ENCODE results near the gene SEH1L. TPM values are rescaled to one million over a fixed set of nuclear protein-coding genes. Genes with fewer than 3 reads are reported as not detected.

SEH1L gene
- total and polyA plus RNA-seq, 2 donors (not counting 1 experiment from before 2014, with no cell fraction given) = 40.6 to 56.0 TPM

GRCh38 chr18:12934454-12935071 is 13.2 kb upstream of the SEH1L start:
- H3K27me3 ChIP-seq (ENCODE audit: control insufficient read depth, insufficient read depth, low read length) = no peaks in the 10 kb centered on the region
- H3K36me3 ChIP-seq (ENCODE audit: control insufficient read depth, insufficient read depth, low read length) = no peaks in the 10 kb centered on the region
- H3K27ac ChIP-seq (ENCODE audit: insufficient read depth, low read length) = no peak overlapping the region
- H2AFZ ChIP-seq (ENCODE audit: low read length) = no peak overlapping the region
- H3K4me1 ChIP-seq (ENCODE audit: control insufficient read depth, extremely low read depth, insufficient read depth, low read length) = no peaks in the 10 kb centered on the region
- no peaks in the 10 kb centered on the region for H3K9me3 ChIP-seq (ENCODE audit: control insufficient read depth, insufficient read depth, low read depth, low read length)
- no peaks in the 10 kb centered on the region for H3K79me2 ChIP-seq (ENCODE audit: control insufficient read depth, insufficient read depth, low read length)
- TF ChIP-seq CTCF (conservative IDR thresholded peaks at IDR 0.05 in 1 of 2, IDR thresholded peaks at IDR 0.05 in 1 of 2; ENCODE audit: low read depth in 1 of 2, low read length in 2 of 2) = peak; percentile 98
- TF ChIP-seq EZH2 (IDR thresholded peaks at IDR 0.05; ENCODE audit: low read length, missing control alignments) = no peak
- peak; percentile 78 to 85 for DNase-seq (ENCODE audit: low read depth in 2 of 2)
- no peak overlapping the region for H3K9ac ChIP-seq (ENCODE audit: insufficient read depth, low read length)
- H3K4me3 ChIP-seq (replicated peaks in 1 of 4; ENCODE audit: control extremely low read depth in 1 of 4, insufficient read depth in 1 of 4, low read depth in 3 of 4, low read length in 4 of 4) = no peak overlapping the region
- no peaks in the 10 kb centered on the region for H4K20me1 ChIP-seq (ENCODE audit: control insufficient read depth, extremely low read depth, insufficient read depth, low read length)
- H3K4me2 ChIP-seq (ENCODE audit: extremely low read depth, insufficient read depth, low read length) = peak overlapping the region; percentile 9

- H3K27me3 ChIP-seq (ENCODE audit: control insufficient read depth, insufficient read depth, low read length) = no peaks in the 10 kb centered on the region
- no peak overlapping the region for H3K9ac ChIP-seq (ENCODE audit: insufficient read depth, low read length)
- H3K36me3 ChIP-seq (ENCODE audit: control insufficient read depth, insufficient read depth, low read length) = no peaks in the 10 kb centered on the region
- H3K4me3 ChIP-seq (replicated peaks in 1 of 4; ENCODE audit: control extremely low read depth in 1 of 4, insufficient read depth in 1 of 4, low read depth in 3 of 4, low read length in 4 of 4) = no peak overlapping the region
- no peak overlapping the region for H2AFZ ChIP-seq (ENCODE audit: low read length)
- no peaks in the 10 kb centered on the region for H3K4me1 ChIP-seq (ENCODE audit: control insufficient read depth, extremely low read depth, insufficient read depth, low read length)
- no peaks in the 10 kb centered on the region for H4K20me1 ChIP-seq (ENCODE audit: control insufficient read depth, extremely low read depth, insufficient read depth, low read length)
- no peaks in the 10 kb centered on the region for H3K9me3 ChIP-seq (ENCODE audit: control insufficient read depth, insufficient read depth, low read depth, low read length)
- no peak overlapping the region for H3K27ac ChIP-seq (ENCODE audit: insufficient read depth, low read length)
- no peaks in the 10 kb centered on the region for H3K79me2 ChIP-seq (ENCODE audit: control insufficient read depth, insufficient read depth, low read length)
- DNase-seq (ENCODE audit: low read depth in 2 of 2) = no peak
- no peak overlapping the region for H3K4me2 ChIP-seq (ENCODE audit: extremely low read depth, insufficient read depth, low read length)
- TF ChIP-seq CTCF (conservative IDR thresholded peaks at IDR 0.05 in 1 of 2, IDR thresholded peaks at IDR 0.05 in 1 of 2; ENCODE audit: low read depth in 1 of 2, low read length in 2 of 2) (no peak), EZH2 (IDR thresholded peaks at IDR 0.05; ENCODE audit: low read length, missing control alignments) (no peak)
These were observed 8.6 kb upstream of the SEH1L start for GRCh38 chr18:12939162-12939561.

- Histone ChIP-seq H3K79me2 (ENCODE audit: control insufficient read depth, insufficient read depth, low read length) (no peaks in the 10 kb centered on the region), H3K9ac (ENCODE audit: insufficient read depth, low read length) (no peak overlapping the region), H4K20me1 (ENCODE audit: control insufficient read depth, extremely low read depth, insufficient read depth, low read length) (no peaks in the 10 kb centered on the region), H3K27me3 (ENCODE audit: control insufficient read depth, insufficient read depth, low read length) (no peaks in the 10 kb centered on the region), H3K36me3 (ENCODE audit: control insufficient read depth, insufficient read depth, low read length) (no peaks in the 10 kb centered on the region), H2AFZ (ENCODE audit: low read length) (no peak overlapping the region), H3K4me2 (ENCODE audit: extremely low read depth, insufficient read depth, low read length) (no peak overlapping the region), H3K27ac (ENCODE audit: insufficient read depth, low read length) (no peak overlapping the region), H3K4me1 (ENCODE audit: control insufficient read depth, extremely low read depth, insufficient read depth, low read length) (peaks cover 5% of the 10 kb centered on the region), H3K9me3 (ENCODE audit: control insufficient read depth, insufficient read depth, low read depth, low read length) (no peaks in the 10 kb centered on the region), H3K4me3 (replicated peaks in 1 of 4; ENCODE audit: control extremely low read depth in 1 of 4, insufficient read depth in 1 of 4, low read depth in 3 of 4, low read length in 4 of 4) (no peak overlapping the region)
- DNase-seq (ENCODE audit: low read depth in 2 of 2) = peak in 1 of 2 donors; percentile 51
- no peak for TF ChIP-seq CTCF (conservative IDR thresholded peaks at IDR 0.05 in 1 of 2, IDR thresholded peaks at IDR 0.05 in 1 of 2; ENCODE audit: low read depth in 1 of 2, low read length in 2 of 2)
- no peak for TF ChIP-seq EZH2 (IDR thresholded peaks at IDR 0.05; ENCODE audit: low read length, missing control alignments)
These were observed 4.6 kb upstream of the SEH1L start for GRCh38 chr18:12943215-12943614.

Measured in fibroblast of lung (primary cell).